OCI-LY3 (cell line): ENCODE results near the gene C16orf78.

Experiments used
- EZH2phosphoT487 ChIP-seq: fragments of 200-600 bp; shearing (Covaris generic); IDR thresholded peaks from 2 replicates; pipeline ENCODE4 v1.6.1; 2018; ENCODE audit warnings: antibody characterized with exemption, mixed run types, low read depth
- TF ChIP-seq, protein P1 (sequence below): fragments of 200-600, 300-600 bp; sonication (generic); IDR thresholded peaks from 2 replicates; pipeline ENCODE4 v1.5.1; 2014; ENCODE audit warnings: antibody characterized with exemption, low read length, low read depth

DNA sequence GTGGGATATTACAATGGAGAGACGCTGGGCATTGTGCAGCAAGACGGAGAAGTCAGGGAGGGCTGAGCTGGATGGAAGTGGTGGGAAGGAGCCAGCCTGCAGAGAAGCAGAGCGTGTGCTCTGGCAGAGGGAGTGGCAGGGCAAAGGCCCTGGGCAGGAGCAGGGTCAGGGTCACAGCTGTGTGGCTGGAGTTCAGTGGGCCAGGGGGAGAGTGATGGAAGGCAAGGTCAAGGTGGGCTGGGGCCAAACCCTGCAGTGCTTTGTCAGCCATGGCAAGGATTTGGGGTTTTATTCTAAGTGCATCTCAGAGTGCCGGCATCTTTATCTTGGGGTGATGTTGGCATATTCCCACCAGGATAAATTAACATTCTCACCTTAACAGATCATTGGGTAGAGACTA is 31.9 kb upstream of the C16orf78 start:
- TF ChIP-seq, protein P1, sequence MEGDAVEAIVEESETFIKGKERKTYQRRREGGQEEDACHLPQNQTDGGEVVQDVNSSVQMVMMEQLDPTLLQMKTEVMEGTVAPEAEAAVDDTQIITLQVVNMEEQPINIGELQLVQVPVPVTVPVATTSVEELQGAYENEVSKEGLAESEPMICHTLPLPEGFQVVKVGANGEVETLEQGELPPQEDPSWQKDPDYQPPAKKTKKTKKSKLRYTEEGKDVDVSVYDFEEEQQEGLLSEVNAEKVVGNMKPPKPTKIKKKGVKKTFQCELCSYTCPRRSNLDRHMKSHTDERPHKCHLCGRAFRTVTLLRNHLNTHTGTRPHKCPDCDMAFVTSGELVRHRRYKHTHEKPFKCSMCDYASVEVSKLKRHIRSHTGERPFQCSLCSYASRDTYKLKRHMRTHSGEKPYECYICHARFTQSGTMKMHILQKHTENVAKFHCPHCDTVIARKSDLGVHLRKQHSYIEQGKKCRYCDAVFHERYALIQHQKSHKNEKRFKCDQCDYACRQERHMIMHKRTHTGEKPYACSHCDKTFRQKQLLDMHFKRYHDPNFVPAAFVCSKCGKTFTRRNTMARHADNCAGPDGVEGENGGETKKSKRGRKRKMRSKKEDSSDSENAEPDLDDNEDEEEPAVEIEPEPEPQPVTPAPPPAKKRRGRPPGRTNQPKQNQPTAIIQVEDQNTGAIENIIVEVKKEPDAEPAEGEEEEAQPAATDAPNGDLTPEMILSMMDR = no peak
- no peak for TF ChIP-seq EZH2phosphoT487
